Bronchial epithelial cell (primary cell): ENCODE data around the gene AHNAK2. TPM values are rescaled to one million over a fixed set of nuclear protein-coding genes. Genes with fewer than 3 reads are reported as not detected.

Experiments used
- DNase-seq: peaks from one replicate; pipeline ENCODE4 v3.0.0-alpha.2; 2010; ENCODE audit warnings: low read depth
- FAIRE-seq: peaks from 2 replicates; lab custom pipeline; 2011; peaks lifted over from hg19 to GRCh38; lab: Jason Lieb, UNC
- H3K27me3 ChIP-seq: 2 replicates; pipeline ENCODE4 v1.5.1; 2011; ENCODE audit warnings: low read length; ENCODE audit not compliant: control insufficient read depth, insufficient read depth
- H3K36me3 ChIP-seq: 2 replicates; pipeline ENCODE4 v1.5.1; 2011; ENCODE audit warnings: low read length; ENCODE audit not compliant: control insufficient read depth, insufficient read depth
- H3K4me3 ChIP-seq: 2 replicates; pipeline ENCODE4 v1.5.1; 2011; ENCODE audit warnings: mild to moderate bottlenecking, low read depth, low read length, control low read depth
- total RNA-seq: library from RNA; depleted of rRNA; stranded (reverse); fragments of >200 nt; gene quantifications from 2 replicates; pipeline ENCODE4 v1.2.1, GENCODE V29; 2014
- TF ChIP-seq, protein P1 (sequence below): IDR thresholded peaks from 2 replicates; pipeline ENCODE4 v1.5.1; 2011; ENCODE audit warnings: mild to moderate bottlenecking, moderate library complexity, low read length, control low read depth, inconsistent platforms; ENCODE audit not compliant: insufficient read depth, severe bottlenecking

The AHNAK2 gene
- total RNA-seq, 1 donor from 2014 or later: 367 TPM

DNA sequence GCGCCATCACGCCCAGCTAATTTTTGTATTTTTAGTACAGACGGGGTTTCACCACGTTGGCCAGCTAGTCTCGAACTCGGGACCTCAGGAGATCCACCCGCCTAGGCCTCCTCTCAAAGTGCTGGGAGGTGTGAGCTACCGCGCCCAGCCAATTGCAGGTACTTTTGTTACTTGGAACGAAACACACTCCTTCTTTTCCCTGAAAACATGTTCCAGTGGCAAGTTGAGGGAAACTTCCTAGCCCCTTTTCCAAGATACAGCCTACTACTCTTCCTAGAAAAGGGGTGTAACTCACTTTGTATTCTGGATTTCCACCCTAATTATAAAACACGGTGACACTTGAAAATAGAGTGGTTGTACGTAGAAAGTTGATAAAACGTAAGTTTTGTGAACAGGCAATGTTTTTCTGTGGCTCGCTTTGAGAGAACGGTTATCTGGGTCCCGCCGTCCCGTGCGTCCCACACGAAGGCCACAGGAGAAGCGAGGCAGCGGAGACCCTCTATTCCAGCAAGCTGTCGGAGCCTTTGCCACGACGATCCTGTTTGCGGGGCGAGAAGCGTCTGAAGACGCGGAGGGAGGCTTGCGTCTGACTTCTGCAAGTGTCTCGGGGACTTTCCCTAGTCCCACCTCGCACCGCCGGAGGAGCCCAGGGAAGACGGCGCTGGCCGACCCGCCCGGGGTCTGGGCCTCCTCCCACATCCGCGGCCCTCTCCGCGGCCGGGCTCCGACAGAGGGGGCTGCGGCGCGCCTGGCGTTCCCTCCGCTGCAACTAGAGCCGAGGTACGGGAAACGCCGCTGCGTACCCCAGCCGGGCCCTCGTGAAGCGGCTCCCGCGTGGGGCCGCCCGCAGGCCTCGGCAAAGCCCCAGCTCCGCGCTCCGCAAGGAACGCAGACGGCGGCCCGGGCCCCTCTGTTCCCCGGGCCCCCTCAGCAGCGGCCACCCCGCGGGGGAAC is 42.0 kb upstream of the AHNAK2 start:
- Histone ChIP-seq H3K4me3 (peak overlapping the region; percentile 58), H3K36me3 (no peaks in the 10 kb centered on the region), H3K27me3 (no peaks in the 10 kb centered on the region)
- no peak for FAIRE-seq
- DNase-seq: no peak
- TF ChIP-seq, protein P1, sequence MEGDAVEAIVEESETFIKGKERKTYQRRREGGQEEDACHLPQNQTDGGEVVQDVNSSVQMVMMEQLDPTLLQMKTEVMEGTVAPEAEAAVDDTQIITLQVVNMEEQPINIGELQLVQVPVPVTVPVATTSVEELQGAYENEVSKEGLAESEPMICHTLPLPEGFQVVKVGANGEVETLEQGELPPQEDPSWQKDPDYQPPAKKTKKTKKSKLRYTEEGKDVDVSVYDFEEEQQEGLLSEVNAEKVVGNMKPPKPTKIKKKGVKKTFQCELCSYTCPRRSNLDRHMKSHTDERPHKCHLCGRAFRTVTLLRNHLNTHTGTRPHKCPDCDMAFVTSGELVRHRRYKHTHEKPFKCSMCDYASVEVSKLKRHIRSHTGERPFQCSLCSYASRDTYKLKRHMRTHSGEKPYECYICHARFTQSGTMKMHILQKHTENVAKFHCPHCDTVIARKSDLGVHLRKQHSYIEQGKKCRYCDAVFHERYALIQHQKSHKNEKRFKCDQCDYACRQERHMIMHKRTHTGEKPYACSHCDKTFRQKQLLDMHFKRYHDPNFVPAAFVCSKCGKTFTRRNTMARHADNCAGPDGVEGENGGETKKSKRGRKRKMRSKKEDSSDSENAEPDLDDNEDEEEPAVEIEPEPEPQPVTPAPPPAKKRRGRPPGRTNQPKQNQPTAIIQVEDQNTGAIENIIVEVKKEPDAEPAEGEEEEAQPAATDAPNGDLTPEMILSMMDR: peak; percentile 9

DNA sequence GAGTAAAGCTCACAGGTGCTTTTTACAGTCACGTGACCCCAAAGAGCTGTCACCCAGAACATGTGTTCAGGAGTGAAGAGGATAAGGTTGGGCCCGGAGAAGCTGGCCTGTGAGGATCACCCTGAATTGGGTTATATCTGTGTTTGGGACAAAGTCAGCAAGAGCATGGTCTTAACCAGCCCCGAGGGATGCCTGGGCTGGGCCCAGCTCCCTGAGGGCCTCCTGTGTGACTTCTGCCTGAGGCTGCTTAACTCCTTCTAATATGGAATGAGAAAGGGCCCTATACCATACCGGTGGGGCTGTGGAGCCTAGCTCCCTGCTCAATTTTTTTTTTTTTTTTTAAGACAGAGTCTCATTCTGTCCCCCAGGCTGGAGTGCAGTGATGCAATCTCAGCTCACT is 40.2 kb upstream of the AHNAK2 start:
- FAIRE-seq: no peak
- Histone ChIP-seq H3K4me3 (no peak overlapping the region), H3K36me3 (no peaks in the 10 kb centered on the region), H3K27me3 (no peaks in the 10 kb centered on the region)
- TF ChIP-seq, protein P1: no peak
- no peak for DNase-seq

DNA sequence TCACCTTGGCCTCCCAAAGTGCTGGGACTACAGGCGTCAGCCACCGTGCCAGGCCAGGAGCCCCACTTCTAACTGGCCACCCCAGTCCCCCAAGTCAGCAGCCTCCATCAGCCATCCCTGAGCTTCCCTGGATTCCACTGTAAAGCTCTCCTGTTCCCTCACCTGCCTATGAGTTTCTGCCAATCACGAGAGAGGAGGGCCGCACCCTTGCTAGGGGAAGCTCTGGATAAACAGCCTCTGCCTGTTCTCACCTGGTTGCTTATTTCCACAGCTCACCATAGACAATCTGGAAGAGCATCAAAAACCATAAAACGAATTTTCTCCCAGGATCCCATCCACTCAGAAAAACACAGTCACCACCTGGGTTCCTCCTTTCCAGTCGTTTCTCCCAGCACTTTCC is 37.7 kb upstream of the AHNAK2 start:
- Histone ChIP-seq H3K4me3 (no peak overlapping the region), H3K36me3 (peaks cover 8% of the 10 kb centered on the region), H3K27me3 (no peaks in the 10 kb centered on the region)
- FAIRE-seq: no peak
- TF ChIP-seq, protein P1: no peak
- no peak for DNase-seq

DNA sequence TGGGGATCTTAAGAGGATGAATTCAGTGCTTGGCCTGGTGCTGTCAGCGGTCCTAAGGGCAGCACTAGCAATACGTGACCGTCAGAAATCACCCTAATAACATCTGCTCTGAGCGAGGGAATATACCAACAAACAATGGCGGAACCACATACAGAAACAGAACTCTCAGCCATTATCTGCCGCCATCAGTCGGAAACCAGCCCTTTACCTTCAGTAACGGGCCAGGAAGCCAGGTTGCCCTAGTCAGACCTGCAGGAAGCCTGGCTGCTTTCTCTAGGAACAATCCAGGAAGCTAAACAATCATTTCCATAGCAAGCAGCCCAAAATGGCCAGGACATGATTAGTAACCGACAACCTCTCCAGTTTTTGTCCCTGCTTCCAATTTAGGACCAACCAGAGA is 37.1 kb upstream of the AHNAK2 start:
- H3K4me3 ChIP-seq: no peak overlapping the region
- H3K27me3 ChIP-seq: no peaks in the 10 kb centered on the region
- peaks cover 9% of the 10 kb centered on the region for H3K36me3 ChIP-seq
- DNase-seq (no peak), FAIRE-seq (no peak)
- TF ChIP-seq, protein P1: no peak

DNA sequence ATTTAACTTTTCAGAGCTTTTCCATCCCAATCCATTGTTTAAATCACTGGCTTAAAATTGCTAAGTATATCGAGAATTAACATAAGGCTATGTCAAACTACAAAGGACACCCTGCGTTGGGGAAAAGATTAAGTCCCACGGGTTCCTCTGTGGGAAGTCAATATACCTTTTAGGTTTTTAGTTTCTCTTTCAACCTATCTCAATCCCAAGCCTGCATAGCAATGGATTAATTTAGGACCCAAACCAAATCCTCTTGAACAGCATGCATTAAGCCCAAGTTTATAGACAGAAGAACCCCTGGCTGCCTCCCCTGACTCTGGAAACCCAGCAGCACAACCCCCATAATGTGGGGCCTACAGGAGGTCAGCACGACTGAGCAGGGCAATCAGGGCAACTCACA is 36.5 kb upstream of the AHNAK2 start:
- Histone ChIP-seq H3K27me3 (no peaks in the 10 kb centered on the region), H3K36me3 (peaks cover 13% of the 10 kb centered on the region), H3K4me3 (no peak overlapping the region)
- no peak for FAIRE-seq
- TF ChIP-seq, protein P1: no peak
- no peak for DNase-seq
